Cardiac muscle cell (in vitro differentiated cells and primary cell): ENCODE measurements around the gene SNX2. TPM values are rescaled to one million over a fixed set of nuclear protein-coding genes. Genes with fewer than 3 reads are reported as not detected.
A peak's percentile ranks its signal among the peaks of the same experiment; 100 is the strongest.

Experiments
- DNase-seq, 2 donors: peaks; one replicate each; pipeline versions ENCODE4 v3.0.0 to v3.0.0-alpha.2; 2010 to 2017; ENCODE audit warnings: low read depth in 1 of 2, low spot score in 1 of 2
- H3K27ac ChIP-seq: fragments of 200-600 bp; sonication (generic); 2 replicates; pipeline ENCODE4 v1.5.1; 2016
- H3K27me3 ChIP-seq: fragments of 200-600 bp; sonication (generic); 2 replicates; pipeline ENCODE4 v1.6.0; 2016; ENCODE audit warnings: control low read depth
- H3K36me3 ChIP-seq: fragments of 200-600 bp; sonication (generic); 2 replicates; pipeline ENCODE4 v1.5.1; 2016; ENCODE audit warnings: control low read depth
- H3K4me1 ChIP-seq: fragments of 200-600 bp; sonication (generic); 2 replicates; pipeline ENCODE4 v1.8.1; 2017; ENCODE audit warnings: low read depth, mild to moderate bottlenecking, mixed run types
- H3K4me3 ChIP-seq: fragments of 200-600 bp; sonication (generic); 2 replicates; pipeline ENCODE4 v1.5.1; 2016; ENCODE audit warnings: mild to moderate bottlenecking
- H3K9me3 ChIP-seq: fragments of 200-600 bp; sonication (generic); 2 replicates; pipeline ENCODE4 v1.5.1; 2017; ENCODE audit warnings: low read depth, mild to moderate bottlenecking, control low read depth
- polyA plus RNA-seq: library from polyadenylated mRNA; unstranded; fragments of >200 nt; fragmentation: Nextera tagmentation; extraction: Ambion mirVana; gene quantifications from 2 replicates; pipeline ENCODE4 v1.2.1, GENCODE V29; 2016
- total RNA-seq: library from RNA; depleted of rRNA; stranded (reverse); fragments of >200 nt; gene quantifications from 2 replicates; pipeline ENCODE4 v1.2.3, GENCODE V29; 2016
- TF ChIP-seq, protein P1 (sequence below): IDR thresholded peaks from 2 replicates; pipeline ENCODE4 v1.5.1; 2012; ENCODE audit warnings: low read depth, mild to moderate bottlenecking, low read length

The SNX2 gene, protein sequence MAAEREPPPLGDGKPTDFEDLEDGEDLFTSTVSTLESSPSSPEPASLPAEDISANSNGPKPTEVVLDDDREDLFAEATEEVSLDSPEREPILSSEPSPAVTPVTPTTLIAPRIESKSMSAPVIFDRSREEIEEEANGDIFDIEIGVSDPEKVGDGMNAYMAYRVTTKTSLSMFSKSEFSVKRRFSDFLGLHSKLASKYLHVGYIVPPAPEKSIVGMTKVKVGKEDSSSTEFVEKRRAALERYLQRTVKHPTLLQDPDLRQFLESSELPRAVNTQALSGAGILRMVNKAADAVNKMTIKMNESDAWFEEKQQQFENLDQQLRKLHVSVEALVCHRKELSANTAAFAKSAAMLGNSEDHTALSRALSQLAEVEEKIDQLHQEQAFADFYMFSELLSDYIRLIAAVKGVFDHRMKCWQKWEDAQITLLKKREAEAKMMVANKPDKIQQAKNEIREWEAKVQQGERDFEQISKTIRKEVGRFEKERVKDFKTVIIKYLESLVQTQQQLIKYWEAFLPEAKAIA
- total RNA-seq, result 26.9 and 31.0 TPM in 2 replicates
- polyA plus RNA-seq, result 49.3 and 64.6 TPM in 2 replicates

DNA sequence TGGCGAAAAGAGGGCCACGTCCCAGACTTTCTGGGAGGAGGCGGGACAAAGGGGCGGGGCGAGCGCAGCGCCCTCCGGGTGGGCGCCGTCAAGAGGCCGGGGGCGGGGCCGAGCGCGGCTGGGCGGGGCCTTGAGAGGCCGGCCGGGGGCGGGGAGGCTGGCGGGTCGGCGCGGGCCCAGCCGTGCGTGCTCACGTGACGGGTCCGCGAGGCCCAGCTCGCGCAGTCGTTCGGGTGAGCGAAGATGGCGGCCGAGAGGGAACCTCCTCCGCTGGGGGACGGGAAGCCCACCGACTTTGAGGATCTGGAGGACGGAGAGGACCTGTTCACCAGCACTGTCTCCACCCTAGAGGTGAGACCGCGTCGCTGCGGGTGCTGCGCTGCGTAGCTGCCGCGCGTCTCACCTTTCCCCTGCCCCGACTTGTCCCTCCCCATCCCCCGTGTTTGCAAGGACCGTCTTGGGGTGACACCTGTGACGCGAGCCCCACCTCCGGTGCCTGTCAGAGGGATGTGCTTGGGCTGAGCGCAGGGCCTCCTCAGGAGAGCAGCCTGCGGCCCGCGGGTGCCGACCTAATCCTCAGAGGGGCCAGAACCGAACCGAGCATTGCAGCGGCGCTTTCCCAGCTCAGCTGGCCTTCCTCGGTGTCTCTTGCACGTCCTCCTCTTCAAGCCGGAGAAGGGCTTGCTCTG, at the start of gene SNX2:
TSS of gene SNX2 (plus strand) at position 220 of the 689 bp plus-strand sequence. CDS start at position 244, 24 bp downstream.
- TF ChIP-seq, protein P1, sequence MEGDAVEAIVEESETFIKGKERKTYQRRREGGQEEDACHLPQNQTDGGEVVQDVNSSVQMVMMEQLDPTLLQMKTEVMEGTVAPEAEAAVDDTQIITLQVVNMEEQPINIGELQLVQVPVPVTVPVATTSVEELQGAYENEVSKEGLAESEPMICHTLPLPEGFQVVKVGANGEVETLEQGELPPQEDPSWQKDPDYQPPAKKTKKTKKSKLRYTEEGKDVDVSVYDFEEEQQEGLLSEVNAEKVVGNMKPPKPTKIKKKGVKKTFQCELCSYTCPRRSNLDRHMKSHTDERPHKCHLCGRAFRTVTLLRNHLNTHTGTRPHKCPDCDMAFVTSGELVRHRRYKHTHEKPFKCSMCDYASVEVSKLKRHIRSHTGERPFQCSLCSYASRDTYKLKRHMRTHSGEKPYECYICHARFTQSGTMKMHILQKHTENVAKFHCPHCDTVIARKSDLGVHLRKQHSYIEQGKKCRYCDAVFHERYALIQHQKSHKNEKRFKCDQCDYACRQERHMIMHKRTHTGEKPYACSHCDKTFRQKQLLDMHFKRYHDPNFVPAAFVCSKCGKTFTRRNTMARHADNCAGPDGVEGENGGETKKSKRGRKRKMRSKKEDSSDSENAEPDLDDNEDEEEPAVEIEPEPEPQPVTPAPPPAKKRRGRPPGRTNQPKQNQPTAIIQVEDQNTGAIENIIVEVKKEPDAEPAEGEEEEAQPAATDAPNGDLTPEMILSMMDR, result no peak
- Histone ChIP-seq H3K27me3 (no peaks in the 10 kb centered on the region), H3K4me1 (peaks cover 14% of the 10 kb centered on the region), H3K9me3 (no peaks in the 10 kb centered on the region), H3K27ac (peak within 1 kb of the TSS; percentile 92), H3K4me3 (peak within 1 kb of the TSS; percentile 97), H3K36me3 (no peaks in the 10 kb centered on the region)
- peak; percentile 94 to 96 for DNase-seq

DNA sequence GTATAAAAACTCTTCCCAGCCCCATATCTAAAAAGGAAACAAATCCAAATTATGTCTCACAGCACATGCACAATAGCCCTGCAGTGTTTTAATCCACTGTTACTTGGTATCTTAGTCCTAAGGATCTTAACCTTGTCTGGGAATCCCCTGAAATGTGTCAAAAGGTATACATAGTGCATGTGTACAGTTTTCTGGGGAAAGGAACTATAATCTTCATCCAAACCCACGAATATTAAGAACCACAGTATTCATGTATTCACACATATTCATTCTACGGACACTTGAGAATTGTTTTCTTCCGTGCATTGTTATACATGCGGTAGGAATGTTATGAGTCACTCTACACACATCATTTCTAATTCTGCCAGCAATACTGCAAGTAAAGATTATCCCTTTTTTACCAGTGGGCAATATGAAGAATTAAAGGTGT, 47.8 kb upstream of the SNX2 start:
- TF ChIP-seq, protein P1, result no peak
- Histone ChIP-seq H3K4me3 (no peak overlapping the region), H3K9me3 (no peaks in the 10 kb centered on the region), H3K4me1 (no peaks in the 10 kb centered on the region), H3K36me3 (no peaks in the 10 kb centered on the region), H3K27ac (no peak overlapping the region), H3K27me3 (no peaks in the 10 kb centered on the region)
- DNase-seq, result peak in 1 of 2 donors; percentile 79

DNA sequence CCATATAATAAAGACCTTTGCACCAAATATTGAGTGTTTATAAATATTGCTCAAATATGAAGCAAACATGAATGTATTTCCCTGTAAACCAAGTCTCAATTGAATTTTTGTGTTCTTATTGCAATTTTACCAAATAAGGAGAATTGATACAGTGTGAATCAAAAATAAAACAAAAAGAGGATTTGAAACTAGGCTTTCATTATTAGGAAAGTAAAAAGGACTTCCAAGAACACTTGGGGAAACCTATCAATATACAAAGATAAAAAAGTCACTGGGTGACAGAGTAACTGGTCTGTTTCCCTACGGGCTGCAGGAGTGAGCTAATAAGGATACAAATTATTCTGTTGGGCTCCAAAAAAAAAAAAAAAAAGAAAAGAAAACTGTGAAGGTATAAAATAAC, 44.8 kb upstream of the SNX2 start:
- no peak overlapping the region for H3K27ac ChIP-seq
- H3K4me3 ChIP-seq, result no peak overlapping the region
- no peaks in the 10 kb centered on the region for H3K4me1 ChIP-seq
- no peaks in the 10 kb centered on the region for H3K36me3 ChIP-seq
- TF ChIP-seq, protein P1, result no peak
- no peaks in the 10 kb centered on the region for H3K27me3 ChIP-seq
- DNase-seq, result no peak
- H3K9me3 ChIP-seq, result no peaks in the 10 kb centered on the region

DNA sequence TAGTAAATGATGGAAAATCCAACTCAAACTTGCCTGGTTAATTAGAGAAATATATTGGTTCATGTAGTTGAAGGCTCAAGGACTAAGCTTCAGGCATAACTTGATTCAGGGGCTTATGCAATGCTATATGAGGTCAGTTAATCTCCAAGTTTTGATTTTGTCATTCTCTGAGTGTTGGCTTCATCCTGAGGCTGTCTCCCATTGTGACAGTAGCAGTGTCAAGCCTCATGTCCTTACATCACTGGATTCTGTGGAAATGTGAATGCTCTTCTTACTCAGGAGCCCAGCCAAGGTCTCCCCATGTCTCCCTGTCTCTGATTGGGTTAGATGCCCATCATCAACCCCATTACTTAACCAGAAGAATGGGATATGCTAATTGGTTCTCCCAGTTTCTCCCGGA, 44.4 kb upstream of the SNX2 start:
- Histone ChIP-seq H3K4me3 (no peak overlapping the region), H3K9me3 (no peaks in the 10 kb centered on the region), H3K36me3 (no peaks in the 10 kb centered on the region), H3K27ac (no peak overlapping the region), H3K4me1 (no peaks in the 10 kb centered on the region), H3K27me3 (no peaks in the 10 kb centered on the region)
- TF ChIP-seq, protein P1, result no peak
- DNase-seq, result no peak

DNA sequence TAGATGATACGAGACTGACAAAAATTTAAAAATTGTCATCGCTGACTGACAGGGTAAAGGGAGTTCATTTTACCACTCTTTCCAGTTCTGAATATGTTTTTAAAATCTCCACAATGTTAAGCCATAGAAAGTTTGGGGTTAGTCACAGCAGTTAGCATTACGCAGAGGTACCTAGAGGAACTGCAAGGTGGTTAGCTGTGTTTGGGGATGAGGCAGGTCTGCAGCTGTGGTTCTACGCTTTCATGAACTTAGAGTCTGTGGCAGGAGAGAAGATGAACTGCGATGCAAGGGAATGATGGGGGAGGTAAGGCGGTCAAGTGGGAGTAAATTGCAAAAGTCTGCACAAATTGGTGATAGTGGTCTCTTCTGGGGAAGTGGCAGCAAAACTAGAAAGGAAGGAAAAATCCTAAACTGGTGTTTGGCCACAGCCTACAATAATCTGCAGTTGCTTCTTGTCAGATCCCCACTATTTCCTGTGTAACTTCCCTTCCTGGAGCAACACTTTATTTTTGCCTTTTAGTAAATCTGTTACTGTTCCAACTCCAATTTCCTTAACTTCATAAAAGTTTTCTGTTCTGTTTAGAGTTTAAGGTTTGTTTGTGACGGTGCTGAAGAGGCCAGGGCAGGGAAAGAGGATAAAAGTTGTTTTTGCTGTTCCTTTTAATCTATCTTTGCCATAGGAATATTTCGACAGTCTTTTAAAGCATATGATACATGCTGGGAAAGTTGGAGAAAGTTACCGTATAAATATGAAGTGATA, 38.6 kb upstream of the SNX2 start:
- Histone ChIP-seq H3K36me3 (no peaks in the 10 kb centered on the region), H3K4me3 (no peak overlapping the region), H3K27me3 (no peaks in the 10 kb centered on the region), H3K9me3 (no peaks in the 10 kb centered on the region), H3K4me1 (no peaks in the 10 kb centered on the region), H3K27ac (no peak overlapping the region)
- TF ChIP-seq, protein P1, result no peak
- DNase-seq, result peak in 1 of 2 donors; percentile 35
